GM12878 (cell line): ENCODE data around the gene XRRA1. TPM values are rescaled to one million over a fixed set of nuclear protein-coding genes. Genes with fewer than 3 reads are reported as not detected.

Experiments
- ATAC-seq: fragments of 200-7000 bp; cut with Tn5 transposase; 3 replicates; pipeline ENCODE4 v1.9.1; 2020; ENCODE audit warnings: mild to moderate bottlenecking, moderate library complexity
- BruUV-seq: library from RNA; stranded (reverse); fragments of 400-500 nt; replicated peaks from 2 replicates; lab custom pipeline; 2021; lab: Mats Ljungman, UMichigan
- CTCF ChIA-PET: fragments of 300-600 bp; sonication (Branson Sonifier 250); formaldehyde crosslinking; extraction: SDS; loops from one replicate; lab custom pipeline; 2021; ENCODE audit warnings: inconsistent platforms; lab: Yijun Ruan, JAX
- POLR2A ChIA-PET: fragments of 350-600 bp; formaldehyde crosslinking; extraction: SDS; loops from one replicate; lab custom pipeline; 2021; ENCODE audit warnings: inconsistent platforms; lab: Charles Lee
- RAD21 ChIA-PET: fragments of 300-600 bp; sonication (Branson Sonifier 250); formaldehyde crosslinking; loops from one replicate; lab custom pipeline; 2023; ENCODE audit warnings: antibody characterized with exemption; ENCODE audit not compliant: unreplicated experiment; lab: Charles Lee
- SMC1A ChIA-PET: fragments of 300-600 bp; sonication (Branson Sonifier 250); formaldehyde crosslinking; loops from one replicate; lab custom pipeline; 2023; ENCODE audit not compliant: unreplicated experiment, uncharacterized antibody; lab: Charles Lee
- DNase-seq: peaks from one replicate; pipeline ENCODE4 v3.0.0-alpha.2; 2011; ENCODE audit warnings: low read depth, low spot score
- FAIRE-seq: peaks from 3 replicates; lab custom pipeline; 2011; peaks lifted over from hg19 to GRCh38; lab: Jason Lieb, UNC
- H2AFZ ChIP-seq: 2 replicates; pipeline ENCODE4 v1.6.0; 2011; ENCODE audit warnings: low read depth, low read length, control low read depth; ENCODE audit not compliant: control insufficient read depth
- H3K27ac ChIP-seq: 2 replicates; pipeline ENCODE4 v1.5.1; 2011; ENCODE audit warnings: control low read depth; ENCODE audit not compliant: control insufficient read depth, insufficient read depth
- H3K27me3 ChIP-seq, 2 experiments: replicated peaks in 1 of 2; 2 replicates each; pipeline versions ENCODE4 v1.6.0 to v1.6.1; 2011; ENCODE audit warnings: low read length in 1 of 2; ENCODE audit not compliant: control insufficient read depth in 2 of 2, insufficient read depth in 2 of 2
- H3K36me3 ChIP-seq, 2 experiments: 2 replicates each; pipeline ENCODE4 v1.5.1; 2011; ENCODE audit warnings: low read length in 1 of 2; ENCODE audit not compliant: control insufficient read depth in 2 of 2, insufficient read depth in 2 of 2
- H3K4me1 ChIP-seq: 2 replicates; pipeline ENCODE4 v1.6.1; 2011; ENCODE audit warnings: mild to moderate bottlenecking, low read length, moderate library complexity, mixed read lengths; ENCODE audit not compliant: control insufficient read depth, insufficient read depth
- H3K4me2 ChIP-seq: 2 replicates; pipeline ENCODE4 v1.6.0; 2011; ENCODE audit warnings: control low read depth; ENCODE audit not compliant: control insufficient read depth, insufficient read depth
- H3K4me3 ChIP-seq: fragments of 200-600 bp; sonication (generic); 2 replicates; pipeline ENCODE4 v1.5.1; 2016
- H3K79me2 ChIP-seq: 2 replicates; pipeline ENCODE4 v1.6.0; 2011; ENCODE audit warnings: low read length; ENCODE audit not compliant: control insufficient read depth, insufficient read depth
- H3K9ac ChIP-seq: 2 replicates; pipeline ENCODE4 v1.8.0; 2011; ENCODE audit warnings: low read length, control low read depth, mixed read lengths; ENCODE audit not compliant: control insufficient read depth, insufficient read depth
- H3K9me3 ChIP-seq: replicated peaks from 3 replicates; pipeline ENCODE4 v1.5.1; 2011; ENCODE audit warnings: mild to moderate bottlenecking, low read length; ENCODE audit not compliant: control insufficient read depth, insufficient read depth
- H4K20me1 ChIP-seq: 2 replicates; pipeline ENCODE4 v1.6.0; 2011; ENCODE audit not compliant: control insufficient read depth, insufficient read depth
- CEBPB ChIP-seq, 2 experiments: fragments of 150-350 bp in 1 of 2; IDR thresholded peaks; 2 replicates each; pipeline ENCODE4 v1.6.1; 2012 to 2014; ENCODE audit warnings: low read depth in 2 of 2, low read length in 2 of 2, borderline replicate concordance in 1 of 2, inconsistent platforms in 1 of 2
- CREB1 ChIP-seq: IDR thresholded peaks from 2 replicates; pipeline ENCODE4 v1.6.1; 2012; ENCODE audit warnings: low read depth, mild to moderate bottlenecking, inconsistent platforms
- E2F8 ChIP-seq: fragments of 450-650 bp; IDR thresholded peaks from 2 replicates; pipeline ENCODE4 v1.6.1; 2018; ENCODE audit warnings: mild to moderate bottlenecking, low read depth, moderate library complexity; ENCODE audit not compliant: partially characterized antibody
- ZBTB40 ChIP-seq: fragments of 450-650 bp; IDR thresholded peaks from 2 replicates; pipeline ENCODE4 v1.6.1; 2016; ENCODE audit warnings: mild to moderate bottlenecking, moderate library complexity, borderline replicate concordance
- WGBS: methylation state at CpG from one replicate; pipeline ENCODE4 v1.1.6; 2016; ENCODE audit warnings: low lambda C conversion rate; ENCODE audit not compliant: insufficient replicate concordance, insufficient coverage; ENCODE audit errors: missing lambda C conversion rate; 5-methylcytosine and 5-hydroxymethylcytosine counted together
- in situ Hi-C: fragments of 300-500 bp; cut with MboI; formaldehyde crosslinking; loops from 9 replicates; pipeline ENCODE4 v1.14.3; 2018; ENCODE audit warnings: mixed read lengths
- intact Hi-C: fragments of 100-400 bp; cut with micrococcal nuclease; formaldehyde crosslinking; loops from one replicate; pipeline ENCODE4 v1.14.2; 2022; ENCODE audit not compliant: unreplicated experiment
- polyA plus RNA-seq, 11 experiments: library from polyadenylated mRNA; depleted of rRNA in 4 of 11; unstranded in 6 of 11; stranded (reverse) in 5 of 11; fragments of >200 nt; fragmentation: Nextera tagmentation in 4 of 11; fragmentation: Illumina TruSeq in 1 of 11; extraction: Ambion mirVana in 4 of 11; extraction: Trizol in 1 of 11; gene quantifications; 1 replicate in 1 of 11; 2 replicates in 10 of 11; pipeline versions ENCODE4 v1.2.1 to v1.2.3, GENCODE V29; 2011 to 2016; ENCODE audit warnings: inconsistent platforms in 2 of 11, missing spikeins in 2 of 11, low read depth in 1 of 11
- total RNA-seq, 4 experiments: library from RNA; depleted of rRNA in 3 of 4; stranded (reverse); fragments of >200 nt in 3 of 4; fragmentation: Illumina TruSeq in 1 of 4; extraction: Trizol in 1 of 4; gene quantifications; 2 replicates each; pipeline versions ENCODE4 v1.2.1 to v1.2.3, GENCODE V29; 2013 to 2021

The XRRA1 gene
- total and polyA plus RNA-seq, 10 of the 15 experiments (the other 5 are each of a cell fraction or from before 2014, with no cell fraction given) = 2.5 to 8.8 (median 4.6) TPM

GRCh38 chr11:74905326-74905725 lies 43.6 kb downstream of the XRRA1 start:
- Histone ChIP-seq H2AFZ (no peak overlapping the region), H3K27me3 (no peaks in the 10 kb centered on the region), H3K27ac (no peak overlapping the region), H3K9ac (no peak overlapping the region), H3K79me2 (no peaks in the 10 kb centered on the region), H4K20me1 (no peaks in the 10 kb centered on the region), H3K4me1 (peaks cover 10% of the 10 kb centered on the region), H3K4me2 (no peak overlapping the region), H3K4me3 (no peak overlapping the region), H3K9me3 (peaks cover 2% of the 10 kb centered on the region; the same call in 2 of the 3 replicates), H3K36me3 (no peaks in the 10 kb centered on the region; a peak in 1 of 4 replicates)
- WGBS = 78% methylated on average over 3 of the region's 3 CpGs
- ChIA-PET CTCF (interaction anchor here (0.7 kb wide), 1 partner anchor 24 kb away, joined by 3 read pairs; no protein-coding TSS in a partner anchor), RAD21 (no interaction called here), POLR2A (no interaction called here), SMC1A (interaction anchor here (0.7 to 0.8 kb wide), 2 partner anchors 20 to 46 kb away, joined by 3 read pairs; no protein-coding TSS in a partner anchor)
- no TSS peak for BruUV-seq
- ATAC-seq (no peak), FAIRE-seq (no peak), DNase-seq (no peak)
- intact Hi-C loops = no loop called here
- in situ Hi-C loops = no loop called here
- TF ChIP-seq CREB1 = no peak
- no peak for TF ChIP-seq CEBPB (IDR thresholded peaks at IDR 0.05; ENCODE audit: borderline replicate concordance in 1 of 2, low read depth in 2 of 2, low read length in 2 of 2)
- TF ChIP-seq ZBTB40 = no peak
- TF ChIP-seq E2F8 = no peak
